ENCODE data around the gene GDF7. TPM values are rescaled to one million over a fixed set of nuclear protein-coding genes. Genes with fewer than 3 reads are reported as not detected.

Gene GDF7
- total RNA-seq, 2 donors from 2014 or later: 1.1 to 1.7 TPM

- DNase-seq (ENCODE audit: low spot score): peak; percentile 85
- Histone ChIP-seq H3K4me3 (no peak overlapping the region), H3K27ac (no peak overlapping the region), H3K27me3 (peaks cover 6 to 22% of the 10 kb centered on the region in 2 donors), H3K9me3 (no peaks in the 10 kb centered on the region), H3K36me3 (no peaks in the 10 kb centered on the region), H3K4me1 (peaks cover 0 to 21% of the 10 kb centered on the region in 2 donors)
- peak; percentile 96 to 98 for TF ChIP-seq CTCF (IDR thresholded peaks at IDR 0.05)
These were observed 5.3 kb upstream of the GDF7 start for GRCh38 chr2:20661421-20662307.

DNA sequence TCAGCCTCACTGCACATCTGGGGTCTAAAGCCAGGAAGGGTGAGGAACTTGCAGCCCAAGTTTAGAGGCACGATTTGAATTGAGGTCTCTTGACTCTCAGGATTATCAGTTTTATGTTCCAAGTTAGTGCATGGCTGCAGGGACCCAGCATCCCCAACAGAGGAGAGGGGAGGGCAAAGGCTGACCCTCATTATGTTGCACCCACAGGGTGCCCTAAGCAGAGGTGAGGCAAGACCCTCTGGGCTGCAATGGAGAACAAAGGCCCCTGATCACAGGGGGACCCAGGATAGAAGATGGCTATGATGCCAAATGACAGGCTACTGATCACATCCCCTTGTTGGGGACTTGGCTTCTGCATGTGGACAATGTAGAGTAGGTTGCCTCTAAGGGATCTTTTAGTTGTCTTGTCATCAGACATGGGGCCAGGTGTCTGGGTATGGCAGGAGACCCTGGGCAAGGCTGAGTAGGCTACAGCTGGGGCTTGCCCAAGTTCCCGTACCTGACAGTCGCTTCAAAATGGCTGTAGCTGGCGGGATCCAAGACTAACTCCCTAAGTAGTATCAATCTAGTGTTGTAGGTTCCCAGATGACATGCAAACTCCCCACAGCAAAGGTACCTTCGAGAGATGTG, 4.5 kb upstream of the GDF7 start:
- H3K27ac ChIP-seq: no peak overlapping the region
- no peak overlapping the region for H3K4me3 ChIP-seq
- peaks cover 0 to 23% of the 10 kb centered on the region in 2 donors for H3K4me1 ChIP-seq
- H3K27me3 ChIP-seq: peaks cover 8 to 24% of the 10 kb centered on the region in 2 donors
- no peaks in the 10 kb centered on the region for H3K9me3 ChIP-seq
- H3K36me3 ChIP-seq: no peaks in the 10 kb centered on the region
- no peak for TF ChIP-seq CTCF (IDR thresholded peaks at IDR 0.05)
- no peak for DNase-seq (ENCODE audit: low spot score)

DNA sequence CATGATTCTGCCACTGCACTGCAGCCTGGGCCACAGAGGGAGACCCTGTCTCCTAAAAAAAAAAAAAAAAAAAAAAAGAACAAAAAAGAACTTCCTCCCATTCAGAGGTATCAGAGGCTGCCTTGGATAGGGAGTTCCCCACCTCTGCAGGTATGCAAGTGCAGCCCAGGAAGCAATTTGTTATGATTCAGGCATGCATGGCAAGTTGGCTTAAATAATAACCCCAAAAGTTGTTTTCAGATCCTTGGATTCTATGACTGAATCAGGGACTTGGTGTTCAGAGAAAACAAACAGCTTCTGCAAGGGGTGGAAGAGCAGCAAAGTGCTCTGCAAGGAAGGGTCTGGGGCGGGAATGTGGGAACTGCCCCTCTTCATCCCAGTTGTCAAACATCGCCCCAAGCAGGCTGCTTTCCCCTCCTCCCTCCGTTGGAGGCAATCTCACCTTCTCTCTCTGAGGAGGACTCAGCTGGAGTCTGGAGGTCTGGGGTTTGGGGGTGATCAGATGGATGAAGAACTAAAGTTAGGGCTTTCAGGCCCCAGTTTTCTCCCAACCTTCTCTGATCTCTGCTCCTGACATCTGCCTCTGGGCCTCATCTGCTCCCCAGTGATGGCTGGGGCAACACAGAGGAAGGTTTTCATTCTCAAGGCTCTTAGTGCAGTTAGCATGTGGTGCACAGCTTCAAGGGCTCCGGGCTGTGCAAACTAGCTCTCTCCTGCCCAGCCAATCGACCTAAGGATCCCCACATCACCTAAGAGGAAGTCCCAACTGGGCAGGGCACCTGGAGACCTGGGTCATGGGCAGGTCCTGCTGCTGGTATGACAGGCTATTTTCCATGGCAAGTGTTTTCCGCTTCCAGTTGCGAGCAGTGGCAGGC, 3.5 kb upstream of the GDF7 start:
- no peak for TF ChIP-seq CTCF (IDR thresholded peaks at IDR 0.05)
- Histone ChIP-seq H3K27ac (no peak overlapping the region), H3K4me1 (peaks cover 0 to 23% of the 10 kb centered on the region in 2 donors), H3K27me3 (peaks cover 8 to 24% of the 10 kb centered on the region in 2 donors), H3K36me3 (no peaks in the 10 kb centered on the region), H3K9me3 (no peaks in the 10 kb centered on the region), H3K4me3 (no peak overlapping the region)
- no peak for DNase-seq (ENCODE audit: low spot score)

GRCh38 chr2:20664071-20664390, 2.9 kb upstream of the GDF7 start:
- peaks cover 8 to 24% of the 10 kb centered on the region in 2 donors for H3K27me3 ChIP-seq
- H3K4me3 ChIP-seq: no peak overlapping the region
- no peaks in the 10 kb centered on the region for H3K9me3 ChIP-seq
- H3K4me1 ChIP-seq: peaks cover 0 to 23% of the 10 kb centered on the region in 2 donors
- H3K36me3 ChIP-seq: no peaks in the 10 kb centered on the region
- no peak for TF ChIP-seq CTCF (IDR thresholded peaks at IDR 0.05)
- no peak for DNase-seq (ENCODE audit: low spot score)
- no peak overlapping the region for H3K27ac ChIP-seq

- Histone ChIP-seq H3K4me1 (peaks cover 0 to 23% of the 10 kb centered on the region in 2 donors), H3K4me3 (no peak overlapping the region), H3K36me3 (no peaks in the 10 kb centered on the region), H3K9me3 (no peaks in the 10 kb centered on the region), H3K27me3 (peaks cover 8 to 28% of the 10 kb centered on the region in 2 donors), H3K27ac (no peak overlapping the region)
- no peak for DNase-seq (ENCODE audit: low spot score)
- no peak for TF ChIP-seq CTCF (IDR thresholded peaks at IDR 0.05)
These were observed 2.3 kb upstream of the GDF7 start for GRCh38 chr2:20664431-20665242.

All from right atrium auricular region (tissue), 2 donors.